ENCODE data around the gene SMR3B. TPM values are rescaled to one million over a fixed set of nuclear protein-coding genes. Genes with fewer than 3 reads are reported as not detected.

Gene SMR3B
- not detected in 5 replicates for total RNA-seq (2022; extraction: Qiagen RNA extraction)

GRCh38 chr4:70382691-70383181 is at the start of gene SMR3B:
TSS of gene SMR3B (plus strand) at chr4:70383131. CDS start at chr4:70384511, 1,380 bp downstream.

GRCh38 chr4:70334681-70335080 is 48.2 kb upstream of the SMR3B start, which contains the start of gene CABS1:
TSS of gene CABS1 (plus strand) at chr4:70334981. CDS start at chr4:70335040, 59 bp downstream.

GRCh38 chr4:70360460-70360859 is 22.5 kb upstream of the SMR3B start, which contains the start of gene SMR3A:
TSS of gene SMR3A (plus strand) at chr4:70360760. CDS start at chr4:70362116, 1,356 bp downstream.

DNA sequence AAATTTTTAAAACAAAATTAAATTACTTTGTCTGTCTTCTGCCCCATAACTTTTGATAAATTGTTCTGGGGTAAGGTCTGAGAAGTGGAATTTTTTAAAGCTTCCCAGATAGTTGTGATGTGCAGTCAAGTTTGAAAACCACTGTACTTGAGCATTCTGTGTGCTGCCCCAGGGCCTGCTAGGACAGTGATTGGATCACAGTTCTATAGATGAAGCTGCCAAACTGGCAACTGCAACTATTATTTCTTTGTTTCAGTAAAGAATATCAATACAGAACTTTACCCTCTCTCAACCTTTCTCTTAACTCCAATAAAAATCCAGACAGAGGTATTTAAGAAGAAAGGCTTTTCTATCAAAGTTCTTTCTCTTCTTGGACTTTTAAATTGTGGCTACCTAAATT is 14.6 kb downstream of the SMR3B start, which contains the start of gene OPRPN:
Gene OPRPN (plus strand): TSS at position 361 of the 400 bp plus-strand sequence. CDS start 1,346 bp downstream, outside the sequence.

Other genes starting within 250 kb of the SMR3B start
- not detected in 5 replicates for gene PRR27, start 228.9 kb upstream of the SMR3B start, total RNA-seq (2022; extraction: Qiagen RNA extraction)
- gene ODAM, start 187.4 kb upstream of the SMR3B start, total RNA-seq (2022; extraction: Qiagen RNA extraction): not detected in 5 replicates
- not detected in 5 replicates for gene FDCSP, start 157.0 kb upstream of the SMR3B start, total RNA-seq (2022; extraction: Qiagen RNA extraction)
- gene CSN3, start 140.5 kb upstream of the SMR3B start, total RNA-seq (2022; extraction: Qiagen RNA extraction): not detected in 5 replicates
- not detected in 5 replicates for gene CABS1, start 48.1 kb upstream of the SMR3B start, total RNA-seq (2022; extraction: Qiagen RNA extraction)
- gene SMR3A, start 22.4 kb upstream of the SMR3B start, total RNA-seq (2022; extraction: Qiagen RNA extraction): not detected in 5 replicates
- not detected in 5 replicates for gene OPRPN, start 14.8 kb downstream of the SMR3B start, total RNA-seq (2022; extraction: Qiagen RNA extraction)
- not detected in 5 replicates for gene MUC7, start 89.1 kb downstream of the SMR3B start, total RNA-seq (2022; extraction: Qiagen RNA extraction)
- gene AMTN, start 135.4 kb downstream of the SMR3B start, total RNA-seq (2022; extraction: Qiagen RNA extraction): 0.08 to 0.15 TPM in 2 of 5 replicates, not detected in the others
- not detected in 5 replicates for gene AMBN, start 209.1 kb downstream of the SMR3B start, total RNA-seq (2022; extraction: Qiagen RNA extraction)
- 0.01 to 0.02 TPM in 2 of 5 replicates, not detected in the others for gene ENAM, start 245.6 kb downstream of the SMR3B start, total RNA-seq (2022; extraction: Qiagen RNA extraction)

All from A549 treated with AZD2906 at 1 μM for 4 hours (cell line).